GM12874 (cell line): ENCODE data around the gene PPFIBP2.

ENCODE experiments used
- CTCF ChIP-seq: IDR thresholded peaks from 2 replicates; pipeline ENCODE4 v1.5.1; 2011; ENCODE audit warnings: low read depth, mild to moderate bottlenecking, control low read depth, low read length, moderate library complexity; ENCODE audit not compliant: insufficient read depth

PPFIBP2 gene

GRCh38 chr11:7639643-7640025 is 125.8 kb downstream of the PPFIBP2 start:
- TF ChIP-seq CTCF, result no peak

GRCh38 chr11:7640816-7641215 is 127.0 kb downstream of the PPFIBP2 start:
- TF ChIP-seq CTCF, result no peak

GRCh38 chr11:7642747-7643146 is 128.9 kb downstream of the PPFIBP2 start:
- no peak for TF ChIP-seq CTCF

GRCh38 chr11:7643314-7643713 is 129.5 kb downstream of the PPFIBP2 start:
- no peak for TF ChIP-seq CTCF

GRCh38 chr11:7645206-7645605 is 131.4 kb downstream of the PPFIBP2 start:
- no peak for TF ChIP-seq CTCF

GRCh38 chr11:7646866-7647265 is 133.1 kb downstream of the PPFIBP2 start:
- no peak for TF ChIP-seq CTCF

GRCh38 chr11:7648264-7648663 is 134.5 kb downstream of the PPFIBP2 start:
- TF ChIP-seq CTCF, result no peak

- TF ChIP-seq CTCF, result no peak
These were observed 137.3 kb downstream of the PPFIBP2 start for GRCh38 chr11:7651140-7651551.
